Activated CD4-positive, alpha-beta memory T cell treated with anti-CD3 and anti-CD28 coated beads, Interleukin-2, amount 10 ng/mL, durations not matched to agents 7 days and 5 days (primary cell): Measurements from ENCODE around the gene FMN2. TPM values are rescaled to one million over a fixed set of nuclear protein-coding genes. Genes with fewer than 3 reads are reported as not detected.

Source experiments
- CTCF ChIA-PET: fragments of 350-600 bp; sonication (Branson Sonifier 250); formaldehyde crosslinking; loops from one replicate; lab custom pipeline; 2021; ENCODE audit warnings: antibody characterized with exemption, inconsistent platforms; lab: Charles Lee
- POLR2A ChIA-PET: fragments of 350-600 bp; sonication (Branson Sonifier 250); formaldehyde crosslinking; loops from one replicate; lab custom pipeline; 2021; ENCODE audit warnings: antibody characterized with exemption; lab: Charles Lee
- DNase-seq: peaks from one replicate; pipeline ENCODE4 v3.0.0-alpha.2; 2020
- H3K27ac Mint-ChIP-seq: one replicate; pipeline ENCODE4 v1.8.0; 2021; ENCODE audit warnings: mild to moderate bottlenecking, mixed read lengths
- H3K27me3 Mint-ChIP-seq: one replicate; pipeline ENCODE4 v1.8.0; 2021; ENCODE audit warnings: mixed read lengths
- H3K36me3 Mint-ChIP-seq: one replicate; pipeline ENCODE4 v1.8.0; 2021; ENCODE audit warnings: low read depth, mixed read lengths
- H3K4me1 Mint-ChIP-seq: one replicate; pipeline ENCODE4 v1.8.0; 2021; ENCODE audit warnings: mixed read lengths
- H3K4me3 Mint-ChIP-seq: one replicate; pipeline ENCODE4 v1.8.0; 2021; ENCODE audit warnings: mild to moderate bottlenecking, mixed read lengths
- H3K9me3 Mint-ChIP-seq: one replicate; pipeline ENCODE4 v1.8.0; 2021; ENCODE audit warnings: mixed read lengths
- total RNA-seq, 2 experiments: library from RNA; stranded (reverse); gene quantifications; one replicate each; pipeline ENCODE4 v1.2.3, GENCODE V29; 2021

The FMN2 gene
- total RNA-seq, 2 experiments from 2014 or later = not detected

- ChIA-PET CTCF (no interaction called here), POLR2A (no interaction called here)
- Mint-ChIP-seq H3K27ac (no peak overlapping the region), H3K9me3 (peaks cover 4% of the 10 kb centered on the region), H3K4me3 (no peak overlapping the region), H3K4me1 (no peaks in the 10 kb centered on the region), H3K36me3 (no peaks in the 10 kb centered on the region), H3K27me3 (no peaks in the 10 kb centered on the region)
- DNase-seq = no peak
These were observed 275.0 kb downstream of the FMN2 start for GRCh38 chr1:240366636-240367035.

GRCh38 chr1:240385551-240385950 lies 293.9 kb downstream of the FMN2 start:
- H3K27me3 Mint-ChIP-seq = no peaks in the 10 kb centered on the region
- H3K9me3 Mint-ChIP-seq = peaks cover 9% of the 10 kb centered on the region
- ChIA-PET POLR2A (no interaction called here), CTCF (no interaction called here)
- no peaks in the 10 kb centered on the region for H3K36me3 Mint-ChIP-seq
- no peak for DNase-seq
- H3K4me3 Mint-ChIP-seq = no peak overlapping the region
- no peaks in the 10 kb centered on the region for H3K4me1 Mint-ChIP-seq
- H3K27ac Mint-ChIP-seq = no peak overlapping the region

GRCh38 chr1:240385985-240386978 lies 294.6 kb downstream of the FMN2 start:
- POLR2A ChIA-PET = no interaction called here
- no peak overlapping the region for H3K27ac Mint-ChIP-seq
- H3K4me3 Mint-ChIP-seq = no peak overlapping the region
- DNase-seq = no peak
- peaks cover 6% of the 10 kb centered on the region for H3K9me3 Mint-ChIP-seq
- H3K27me3 Mint-ChIP-seq = no peaks in the 10 kb centered on the region
- H3K36me3 Mint-ChIP-seq = no peaks in the 10 kb centered on the region
- CTCF ChIA-PET = no interaction called here
- H3K4me1 Mint-ChIP-seq = no peaks in the 10 kb centered on the region

- CTCF ChIA-PET = no interaction called here
- no peak overlapping the region for H3K4me3 Mint-ChIP-seq
- no peaks in the 10 kb centered on the region for H3K27me3 Mint-ChIP-seq
- no peaks in the 10 kb centered on the region for H3K4me1 Mint-ChIP-seq
- DNase-seq = no peak
- POLR2A ChIA-PET = no interaction called here
- peaks cover 3% of the 10 kb centered on the region for H3K9me3 Mint-ChIP-seq
- no peaks in the 10 kb centered on the region for H3K36me3 Mint-ChIP-seq
- H3K27ac Mint-ChIP-seq = no peak overlapping the region
These were observed 295.4 kb downstream of the FMN2 start for GRCh38 chr1:240387051-240387450.

- Mint-ChIP-seq H3K9me3 (no peaks in the 10 kb centered on the region), H3K36me3 (no peaks in the 10 kb centered on the region), H3K4me1 (no peaks in the 10 kb centered on the region), H3K4me3 (no peak overlapping the region), H3K27ac (no peak overlapping the region), H3K27me3 (no peaks in the 10 kb centered on the region)
- CTCF ChIA-PET = no interaction called here
- POLR2A ChIA-PET = no interaction called here
- no peak for DNase-seq
These were observed 300.1 kb downstream of the FMN2 start for GRCh38 chr1:240391660-240392260.

GRCh38 chr1:240394353-240394752 lies 302.7 kb downstream of the FMN2 start:
- no peaks in the 10 kb centered on the region for H3K36me3 Mint-ChIP-seq
- no peak for DNase-seq
- no peaks in the 10 kb centered on the region for H3K27me3 Mint-ChIP-seq
- ChIA-PET CTCF (no interaction called here), POLR2A (no interaction called here)
- H3K4me1 Mint-ChIP-seq = no peaks in the 10 kb centered on the region
- H3K4me3 Mint-ChIP-seq = no peak overlapping the region
- H3K27ac Mint-ChIP-seq = no peak overlapping the region
- H3K9me3 Mint-ChIP-seq = peaks cover 2% of the 10 kb centered on the region

- H3K27ac Mint-ChIP-seq = no peak overlapping the region
- no peaks in the 10 kb centered on the region for H3K4me1 Mint-ChIP-seq
- no peak overlapping the region for H3K4me3 Mint-ChIP-seq
- H3K9me3 Mint-ChIP-seq = peaks cover 2% of the 10 kb centered on the region
- no peaks in the 10 kb centered on the region for H3K36me3 Mint-ChIP-seq
- no peak for DNase-seq
- no peaks in the 10 kb centered on the region for H3K27me3 Mint-ChIP-seq
- POLR2A ChIA-PET = no interaction called here
- CTCF ChIA-PET = no interaction called here
These were observed 303.7 kb downstream of the FMN2 start for GRCh38 chr1:240395336-240395735.

- H3K4me1 Mint-ChIP-seq = no peaks in the 10 kb centered on the region
These were observed 307.7 kb downstream of the FMN2 start for GRCh38 chr1:240399381-240399780.

GRCh38 chr1:240401731-240402130 lies 310.0 kb downstream of the FMN2 start:
- CTCF ChIA-PET = no interaction called here
- Mint-ChIP-seq H3K4me3 (no peak overlapping the region), H3K27ac (no peak overlapping the region), H3K4me1 (no peaks in the 10 kb centered on the region), H3K36me3 (no peaks in the 10 kb centered on the region), H3K27me3 (no peaks in the 10 kb centered on the region), H3K9me3 (peaks cover 2% of the 10 kb centered on the region)
- POLR2A ChIA-PET = interaction anchor here (1.0 kb wide), 1 partner anchor 9 kb away, joined by 3 read pairs; no protein-coding TSS in a partner anchor
- no peak for DNase-seq

More at GRCh38 chr1:240399381-240399780, 307.7 kb downstream of the FMN2 start:
- CTCF ChIA-PET = no interaction called here
- no peak for DNase-seq
- no peaks in the 10 kb centered on the region for H3K27me3 Mint-ChIP-seq
- no peaks in the 10 kb centered on the region for H3K36me3 Mint-ChIP-seq
- POLR2A ChIA-PET = no interaction called here
- H3K27ac Mint-ChIP-seq = no peak overlapping the region
- peaks cover 2% of the 10 kb centered on the region for H3K9me3 Mint-ChIP-seq
- no peak overlapping the region for H3K4me3 Mint-ChIP-seq

GRCh38 chr1:240402326-240402725 lies 310.6 kb downstream of the FMN2 start:
- POLR2A ChIA-PET = interaction anchor here (1.0 kb wide), 1 partner anchor 10 kb away, joined by 3 read pairs; no protein-coding TSS in a partner anchor
- H3K27me3 Mint-ChIP-seq = no peaks in the 10 kb centered on the region
- H3K36me3 Mint-ChIP-seq = no peaks in the 10 kb centered on the region
- CTCF ChIA-PET = no interaction called here
- no peak overlapping the region for H3K4me3 Mint-ChIP-seq
- no peaks in the 10 kb centered on the region for H3K4me1 Mint-ChIP-seq
- no peak for DNase-seq
- H3K27ac Mint-ChIP-seq = no peak overlapping the region
- no peaks in the 10 kb centered on the region for H3K9me3 Mint-ChIP-seq

GRCh38 chr1:240404286-240404685 lies 312.6 kb downstream of the FMN2 start:
- Mint-ChIP-seq H3K36me3 (no peaks in the 10 kb centered on the region), H3K27ac (no peak overlapping the region), H3K4me1 (no peaks in the 10 kb centered on the region), H3K9me3 (no peaks in the 10 kb centered on the region), H3K27me3 (no peaks in the 10 kb centered on the region), H3K4me3 (no peak overlapping the region)
- ChIA-PET POLR2A (no interaction called here), CTCF (no interaction called here)
- no peak for DNase-seq

- Mint-ChIP-seq H3K36me3 (no peaks in the 10 kb centered on the region), H3K4me1 (no peaks in the 10 kb centered on the region), H3K27ac (no peak overlapping the region), H3K27me3 (no peaks in the 10 kb centered on the region), H3K4me3 (no peak overlapping the region), H3K9me3 (no peaks in the 10 kb centered on the region)
- POLR2A ChIA-PET = no interaction called here
- DNase-seq = no peak
- CTCF ChIA-PET = no interaction called here
These were observed 314.1 kb downstream of the FMN2 start for GRCh38 chr1:240405751-240406150.

GRCh38 chr1:240407407-240407806 lies 315.7 kb downstream of the FMN2 start:
- H3K9me3 Mint-ChIP-seq = peaks cover 3% of the 10 kb centered on the region
- no peak for DNase-seq
- CTCF ChIA-PET = no interaction called here
- H3K27ac Mint-ChIP-seq = no peak overlapping the region
- no peaks in the 10 kb centered on the region for H3K36me3 Mint-ChIP-seq
- POLR2A ChIA-PET = no interaction called here
- H3K4me1 Mint-ChIP-seq = no peaks in the 10 kb centered on the region
- no peaks in the 10 kb centered on the region for H3K27me3 Mint-ChIP-seq
- H3K4me3 Mint-ChIP-seq = no peak overlapping the region
